Heart left ventricle (tissue), 13 donors: Measurements from ENCODE around the gene HSPB7.
"Not testable (repeated sequence)": the region's sequence is repeated elsewhere in the genome, so short reads cannot be mapped to it uniquely, and the experiment has no call there.

Source experiments
- POLR2A ChIP-seq, 2 donors: fragments of 450-650 bp; IDR thresholded peaks; one replicate each; pipeline ENCODE4 v1.6.1; 2017; ENCODE audit warnings: antibody characterized with exemption in 2 of 2, mild to moderate bottlenecking in 2 of 2, moderate library complexity in 2 of 2
- TF ChIP-seq, protein P1 (sequence below), 12 donors: fragments of 200-600 bp; sonication (generic) in 4 of 12; IDR thresholded peaks; one replicate each; pipeline versions ENCODE4 v1.5.0 to v1.8.0; 2018 to 2022; ENCODE audit warnings: antibody characterized with exemption in 12 of 12, mild to moderate bottlenecking in 5 of 12
- donor health status: ischemic (EF 13 %, LVEDD 7.1; RV severe dilation, severe dysfunction).
- donor health status: DM: no; HTN: yes; CAD: no.
- donor health status: DM: no; HTN: no; CAD: no.
- donor health status: ischemic (EF 25% LVEDD 6.9; RV normal size, moderate dysfunction).
- donor health status: ischemic (EF 25% LVEDD 5.7; RV mildly dilated, moderate dysfunction).
- donor health status: ischemic (EF 35%, LVEDD 5.7; RV mildly dilated, moderate dysfunction).
- donor health status: nonischemic (EF 11% LVEDD 7.7; RV severe dilation, severe dysfunction).
- donor health status: DM: yes; HTN: yes; CAD: no.
- donor health status: PGD.
- donor health status: ischemic (EF 29% LVEDD 5.4; RV normal size, mild dysfunction).
- donor health status: nonischemic (EF 23%, LVEDD 6.1; RV moderate dilation, normal function).

DNA sequence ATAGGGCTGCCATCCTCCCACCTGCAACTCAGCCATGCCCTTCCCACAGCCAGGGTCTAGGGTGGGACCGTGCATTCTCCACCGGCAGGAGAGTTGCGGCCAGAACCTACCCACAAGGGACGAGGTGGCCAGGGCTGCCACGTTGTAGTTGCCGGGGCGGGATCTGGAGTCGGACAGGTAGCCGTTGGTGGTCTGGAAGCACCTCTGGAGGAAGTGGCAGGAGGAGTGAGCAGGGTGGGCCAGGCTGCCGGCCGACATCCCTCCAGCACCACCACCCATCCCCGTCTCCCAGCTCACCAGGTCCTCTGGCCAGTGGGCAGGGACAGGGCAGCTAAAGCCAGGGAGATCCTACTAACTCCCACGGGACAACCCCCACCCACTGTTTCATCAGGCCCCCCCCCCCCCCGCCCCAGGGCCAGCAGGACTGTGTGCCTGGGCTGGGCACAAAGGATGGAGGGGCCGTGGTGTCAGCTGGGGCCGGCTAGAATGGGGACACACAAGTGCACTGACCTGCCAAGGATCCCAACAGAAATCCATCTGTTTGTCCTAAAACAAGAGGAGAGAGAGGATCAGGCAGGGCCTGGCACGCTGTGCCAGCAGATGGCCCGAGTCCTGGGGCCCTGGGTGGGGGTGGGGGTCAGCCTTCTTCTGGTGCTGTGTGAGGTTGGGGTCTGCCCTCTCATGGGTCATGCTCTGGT, 44.3 kb upstream of the HSPB7 start:
- TF ChIP-seq, protein P1, sequence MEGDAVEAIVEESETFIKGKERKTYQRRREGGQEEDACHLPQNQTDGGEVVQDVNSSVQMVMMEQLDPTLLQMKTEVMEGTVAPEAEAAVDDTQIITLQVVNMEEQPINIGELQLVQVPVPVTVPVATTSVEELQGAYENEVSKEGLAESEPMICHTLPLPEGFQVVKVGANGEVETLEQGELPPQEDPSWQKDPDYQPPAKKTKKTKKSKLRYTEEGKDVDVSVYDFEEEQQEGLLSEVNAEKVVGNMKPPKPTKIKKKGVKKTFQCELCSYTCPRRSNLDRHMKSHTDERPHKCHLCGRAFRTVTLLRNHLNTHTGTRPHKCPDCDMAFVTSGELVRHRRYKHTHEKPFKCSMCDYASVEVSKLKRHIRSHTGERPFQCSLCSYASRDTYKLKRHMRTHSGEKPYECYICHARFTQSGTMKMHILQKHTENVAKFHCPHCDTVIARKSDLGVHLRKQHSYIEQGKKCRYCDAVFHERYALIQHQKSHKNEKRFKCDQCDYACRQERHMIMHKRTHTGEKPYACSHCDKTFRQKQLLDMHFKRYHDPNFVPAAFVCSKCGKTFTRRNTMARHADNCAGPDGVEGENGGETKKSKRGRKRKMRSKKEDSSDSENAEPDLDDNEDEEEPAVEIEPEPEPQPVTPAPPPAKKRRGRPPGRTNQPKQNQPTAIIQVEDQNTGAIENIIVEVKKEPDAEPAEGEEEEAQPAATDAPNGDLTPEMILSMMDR (IDR thresholded peaks at IDR 0.05): not testable (repeated sequence)
- TF ChIP-seq POLR2A (IDR thresholded peaks at IDR 0.05): not testable (repeated sequence)
